Neuronal stem cell (in vitro differentiated cells): ENCODE results near the gene KRT33B.

Experiments
- DNase-seq: peaks from one replicate; pipeline ENCODE4 v3.0.0-alpha.2; 2013; ENCODE audit warnings: low spot score
- H2AFZ ChIP-seq: one replicate; pipeline ENCODE4 v1.6.1; 2013; ENCODE audit warnings: mild to moderate bottlenecking, low read length, inconsistent platforms
- H2AK5ac ChIP-seq: 2 replicates; pipeline ENCODE4 v1.6.1; 2013; ENCODE audit warnings: low read depth, mild to moderate bottlenecking, inconsistent platforms, low read length, moderate library complexity, mixed read lengths
- H2BK120ac ChIP-seq: 2 replicates; pipeline ENCODE4 v1.6.1; 2013; ENCODE audit warnings: low read depth, mild to moderate bottlenecking, inconsistent platforms, low read length, moderate library complexity, mixed read lengths
- H2BK12ac ChIP-seq: one replicate; pipeline ENCODE4 v1.6.1; 2013; ENCODE audit warnings: low read length, inconsistent platforms
- H2BK15ac ChIP-seq: 2 replicates; pipeline ENCODE4 v1.6.1; 2013; ENCODE audit warnings: mild to moderate bottlenecking, low read length, inconsistent platforms, mixed read lengths
- H2BK5ac ChIP-seq: one replicate; pipeline ENCODE4 v1.6.1; 2013; ENCODE audit warnings: inconsistent platforms, mild to moderate bottlenecking, low read length, moderate library complexity
- H3K14ac ChIP-seq: one replicate; pipeline ENCODE4 v1.6.1; 2013; ENCODE audit warnings: low read length, inconsistent platforms
- H3K18ac ChIP-seq: 2 replicates; pipeline ENCODE4 v1.6.1; 2013; ENCODE audit warnings: low read length, inconsistent platforms
- H3K23ac ChIP-seq: 2 replicates; pipeline ENCODE4 v1.6.1; 2013; ENCODE audit warnings: low read depth, mild to moderate bottlenecking, mixed read lengths, low read length, inconsistent platforms; ENCODE audit not compliant: poor library complexity
- H3K27ac ChIP-seq: replicated peaks from 3 replicates; pipeline ENCODE4 v1.5.1; 2013; ENCODE audit warnings: low read length, inconsistent platforms
- H3K27me3 ChIP-seq, 3 experiments: 2 replicates each; pipeline ENCODE4 v1.6.1; 2013; ENCODE audit warnings: low read length in 3 of 3, mild to moderate bottlenecking in 2 of 3, inconsistent platforms in 1 of 3, low read depth in 1 of 3, mixed read lengths in 1 of 3, moderate library complexity in 1 of 3; ENCODE audit not compliant: control insufficient read depth in 3 of 3, insufficient read depth in 3 of 3
- H3K36me3 ChIP-seq, 2 donors: replicated peaks in 1 of 2; 2 replicates each; pipeline ENCODE4 v1.6.1; 2013; ENCODE audit warnings: low read length in 2 of 2; ENCODE audit not compliant: control insufficient read depth in 2 of 2, insufficient read depth in 2 of 2
- H3K4ac ChIP-seq: 2 replicates; pipeline ENCODE4 v1.6.1; 2013; ENCODE audit warnings: inconsistent platforms, mild to moderate bottlenecking, low read length, moderate library complexity
- H3K4me1 ChIP-seq, 2 donors: 1 replicate in 1 of 2; 2 replicates in 1 of 2; pipeline ENCODE4 v1.6.1; 2013; ENCODE audit warnings: low read length in 2 of 2, low read depth in 1 of 2; ENCODE audit not compliant: control insufficient read depth in 2 of 2, insufficient read depth in 1 of 2
- H3K4me2 ChIP-seq: one replicate; pipeline ENCODE4 v1.6.1; 2013; ENCODE audit warnings: mild to moderate bottlenecking, low read length, inconsistent platforms; ENCODE audit not compliant: insufficient read depth, poor library complexity, severe bottlenecking
- H3K4me3 ChIP-seq, 2 donors: 2 replicates each; pipeline ENCODE4 v1.5.1; 2013; ENCODE audit warnings: low read length in 2 of 2, mild to moderate bottlenecking in 2 of 2, inconsistent platforms in 1 of 2, moderate library complexity in 1 of 2
- H3K79me1 ChIP-seq: one replicate; pipeline ENCODE4 v1.6.1; 2013; ENCODE audit warnings: low read depth, mild to moderate bottlenecking, inconsistent platforms, low read length, moderate library complexity
- H3K9ac ChIP-seq: one replicate; pipeline ENCODE4 v1.6.1; 2013; ENCODE audit warnings: mild to moderate bottlenecking, low read depth, low read length, inconsistent platforms; ENCODE audit not compliant: poor library complexity
- H3K9me3 ChIP-seq, 2 donors: replicated peaks in 1 of 2; 2 replicates each; pipeline versions ENCODE3 to v1.6.1; 2013; ENCODE audit warnings: low read length in 2 of 2, mild to moderate bottlenecking in 2 of 2, inconsistent platforms in 1 of 2, low read depth in 1 of 2, mixed read lengths in 1 of 2, moderate library complexity in 1 of 2; ENCODE audit not compliant: control insufficient read depth in 2 of 2, insufficient read depth in 1 of 2
- H4K8ac ChIP-seq: one replicate; pipeline ENCODE4 v1.6.1; 2013; ENCODE audit warnings: low read depth, mild to moderate bottlenecking, inconsistent platforms, low read length, moderate library complexity
- H4K91ac ChIP-seq: one replicate; pipeline ENCODE4 v1.6.1; 2013; ENCODE audit warnings: low read length, low read depth, mild to moderate bottlenecking, inconsistent platforms; ENCODE audit not compliant: poor library complexity
- WGBS, 2 donors: extraction: QIAGEN DNeasy Blood & Tissue Kit; methylation state at CpG; one replicate each; pipeline ENCODE4 v1.1.7; 2013; ENCODE audit warnings: missing lambda C conversion rate in 2 of 2, mixed read lengths in 1 of 2; ENCODE audit not compliant: insufficient read length in 2 of 2, insufficient replicate concordance in 1 of 2; ENCODE audit errors: extremely low coverage in 2 of 2; 5-methylcytosine and 5-hydroxymethylcytosine counted together

KRT33B gene

GRCh38 chr17:41343029-41343428 lies 26.6 kb downstream of the KRT33B start:
- Histone ChIP-seq H2BK15ac (no peak overlapping the region), H3K27me3 (no peaks in the 10 kb centered on the region), H3K9me3 (peaks cover 0 to 3% of the 10 kb centered on the region in 2 donors), H3K4me3 (no peak overlapping the region), H3K79me1 (no peaks in the 10 kb centered on the region), H3K27ac (no peak overlapping the region), H2BK120ac (no peak overlapping the region), H3K18ac (no peak overlapping the region), H2AK5ac (no peak overlapping the region), H2AFZ (no peak overlapping the region), H4K8ac (no peak overlapping the region), H2BK12ac (no peak overlapping the region), H3K4me1 (no peaks in the 10 kb centered on the region), H4K91ac (no peak overlapping the region), H3K23ac (no peak overlapping the region), H3K9ac (no peak overlapping the region), H3K4ac (no peak overlapping the region), H3K36me3 (no peaks in the 10 kb centered on the region), H3K4me2 (no peak overlapping the region), H3K14ac (no peak overlapping the region), H2BK5ac (no peak overlapping the region)
- WGBS, 2 donors = no CpG with 5 or more reads among the region's 3 CpGs
- no peak for DNase-seq

- H3K79me1 ChIP-seq = no peaks in the 10 kb centered on the region
- H2BK12ac ChIP-seq = no peak overlapping the region
- WGBS, 2 donors = no CpG with 5 or more reads among the region's 7 CpGs
- no peak overlapping the region for H2AFZ ChIP-seq
- H3K9ac ChIP-seq = no peak overlapping the region
- no peak for DNase-seq
- H3K4me1 ChIP-seq = no peaks in the 10 kb centered on the region
- H3K4me2 ChIP-seq = no peak overlapping the region
- no peak overlapping the region for H3K23ac ChIP-seq
- H4K8ac ChIP-seq = no peak overlapping the region
- no peak overlapping the region for H2BK120ac ChIP-seq
- no peak overlapping the region for H2AK5ac ChIP-seq
- peaks cover 0 to 3% of the 10 kb centered on the region in 2 donors for H3K9me3 ChIP-seq
- no peak overlapping the region for H3K18ac ChIP-seq
- no peaks in the 10 kb centered on the region for H3K27me3 ChIP-seq
- no peaks in the 10 kb centered on the region for H3K36me3 ChIP-seq
- H2BK15ac ChIP-seq = no peak overlapping the region
- no peak overlapping the region for H2BK5ac ChIP-seq
- no peak overlapping the region for H3K14ac ChIP-seq
- H3K27ac ChIP-seq = no peak overlapping the region
- H3K4ac ChIP-seq = no peak overlapping the region
- H4K91ac ChIP-seq = no peak overlapping the region
- no peak overlapping the region for H3K4me3 ChIP-seq
Observed at GRCh38 chr17:41340934-41341861, 28.4 kb downstream of the KRT33B start.

- Histone ChIP-seq H3K14ac (no peak overlapping the region), H3K4ac (no peak overlapping the region), H3K23ac (no peak overlapping the region), H2AFZ (no peak overlapping the region), H4K8ac (no peak overlapping the region), H2BK5ac (no peak overlapping the region), H3K4me1 (no peaks in the 10 kb centered on the region), H3K36me3 (no peaks in the 10 kb centered on the region), H3K4me2 (no peak overlapping the region), H2BK15ac (no peak overlapping the region), H3K79me1 (no peaks in the 10 kb centered on the region), H2AK5ac (no peak overlapping the region), H3K9ac (no peak overlapping the region), H2BK12ac (no peak overlapping the region), H3K9me3 (peaks cover 0 to 3% of the 10 kb centered on the region in 2 donors), H3K18ac (no peak overlapping the region), H3K4me3 (no peak overlapping the region), H3K27ac (no peak overlapping the region), H4K91ac (no peak overlapping the region), H3K27me3 (no peaks in the 10 kb centered on the region), H2BK120ac (no peak overlapping the region)
- WGBS, 2 donors = no CpG with 5 or more reads among the region's 3 CpGs
- DNase-seq = no peak
Observed at GRCh38 chr17:41340494-41340893, 29.1 kb downstream of the KRT33B start.

GRCh38 chr17:41339571-41340172 lies 29.9 kb downstream of the KRT33B start:
- H3K27me3 ChIP-seq = no peaks in the 10 kb centered on the region
- no peak overlapping the region for H2AFZ ChIP-seq
- no peak overlapping the region for H2BK120ac ChIP-seq
- no peak overlapping the region for H3K27ac ChIP-seq
- H4K91ac ChIP-seq = no peak overlapping the region
- H2BK5ac ChIP-seq = no peak overlapping the region
- H2BK12ac ChIP-seq = no peak overlapping the region
- H4K8ac ChIP-seq = no peak overlapping the region
- WGBS, 2 donors = no CpG with 5 or more reads among the region's 2 CpGs
- no peaks in the 10 kb centered on the region for H3K4me1 ChIP-seq
- no peak overlapping the region for H3K4me2 ChIP-seq
- H3K9me3 ChIP-seq = peaks cover 0 to 3% of the 10 kb centered on the region in 2 donors
- no peak overlapping the region for H2BK15ac ChIP-seq
- H3K36me3 ChIP-seq = no peaks in the 10 kb centered on the region
- H3K79me1 ChIP-seq = no peaks in the 10 kb centered on the region
- no peak overlapping the region for H3K23ac ChIP-seq
- H3K9ac ChIP-seq = no peak overlapping the region
- no peak overlapping the region for H3K14ac ChIP-seq
- H3K4ac ChIP-seq = no peak overlapping the region
- no peak for DNase-seq
- no peak overlapping the region for H3K18ac ChIP-seq
- no peak overlapping the region for H2AK5ac ChIP-seq
- no peak overlapping the region for H3K4me3 ChIP-seq
